Measurements from ENCODE around the gene PTCD2. TPM values are rescaled to one million over a fixed set of nuclear protein-coding genes. Genes with fewer than 3 reads are reported as not detected.
"Not testable (repeated sequence)": the region's sequence is repeated elsewhere in the genome, so short reads cannot be mapped to it uniquely, and the experiment has no call there.

Gene PTCD2
- total and polyA plus RNA-seq, 9 of the 15 experiments (the other 6 are each of a cell fraction or from before 2014, with no cell fraction given): 11.9 to 28.5 (median 18.6) TPM

DNA sequence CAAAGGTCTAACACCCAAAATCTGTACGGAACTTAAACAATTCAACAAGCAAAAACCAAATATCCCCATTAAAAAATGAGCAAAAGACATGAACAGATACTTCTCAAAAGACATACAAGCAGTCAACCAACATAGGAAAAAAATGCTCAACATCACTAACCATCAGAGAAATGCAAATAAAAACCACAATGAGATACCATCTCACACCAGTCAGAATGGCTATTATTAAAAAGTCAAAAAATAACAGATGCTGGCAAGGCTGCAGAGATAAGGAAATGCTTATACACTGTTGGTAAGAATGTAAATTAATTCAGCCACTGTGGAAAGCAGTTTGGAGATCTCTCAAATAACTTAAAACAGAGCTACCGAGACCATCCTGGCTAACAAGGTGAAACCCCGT is 22.0 kb upstream of the PTCD2 start (continued):
- TF ChIP-seq FOXM1 (IDR thresholded peaks at IDR 0.05; ENCODE audit: low read depth): peak; percentile 91
- TF ChIP-seq FOXM1 (CRISPR knock-in tag; IDR thresholded peaks at IDR 0.05; ENCODE audit: low read depth): not testable (repeated sequence)

DNA sequence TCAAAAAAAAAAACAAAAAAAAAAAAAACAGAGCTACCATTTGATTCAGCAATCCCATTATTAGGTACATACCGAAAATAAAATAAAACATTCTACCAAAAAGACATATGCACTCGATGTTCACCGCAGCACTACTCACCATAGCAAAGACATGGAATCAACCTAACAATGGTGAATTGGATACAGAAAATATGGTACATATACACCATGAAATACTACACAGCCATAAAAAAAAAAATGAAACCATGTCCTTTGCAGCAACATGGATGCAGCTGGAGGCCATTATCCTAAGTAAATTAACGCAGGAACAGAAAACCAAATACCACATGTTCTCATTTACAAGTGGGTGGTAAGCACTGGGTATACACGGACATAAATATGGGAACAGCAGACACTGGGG is 21.5 kb upstream of the PTCD2 start:
- Histone ChIP-seq H3K79me2 (ENCODE audit: control insufficient read depth, insufficient read depth, low read length) (peaks cover 62% of the 10 kb centered on the region), H2AFZ (ENCODE audit: low read depth, low read length) (no peak overlapping the region), H3K9me3 (replicated peaks; ENCODE audit: control insufficient read depth, insufficient read depth, low read depth, low read length) (no peaks in the 10 kb centered on the region), H3K9ac (ENCODE audit: insufficient read depth in 1 of 2, low read depth in 2 of 2, low read length in 2 of 2) (no peak overlapping the region), H3K36me3 (ENCODE audit: control insufficient read depth, insufficient read depth, low read length) (peaks cover 80% of the 10 kb centered on the region), H4K20me1 (replicated peaks; ENCODE audit: control insufficient read depth, insufficient read depth, low read length) (no peaks in the 10 kb centered on the region), H3K27me3 (ENCODE audit: control insufficient read depth in 2 of 2, insufficient read depth in 2 of 2, low read length in 2 of 2) (no peaks in the 10 kb centered on the region), H3K9me1 (ENCODE audit: control insufficient read depth, insufficient read depth, low read length) (no peaks in the 10 kb centered on the region), H3K27ac (ENCODE audit: extremely low read depth, low read depth, low read length) (no peak overlapping the region), H3K4me3 (no peak overlapping the region), H3K4me1 (replicated peaks in 1 of 2; ENCODE audit: control insufficient read depth in 2 of 2, insufficient read depth in 2 of 2, low read length in 2 of 2) (peaks cover 3 to 11% of the 10 kb centered on the region in 2 experiments; a peak in 3 of 5 replicates), H3K4me2 (ENCODE audit: insufficient read depth, low read length) (no peak overlapping the region)
- ChIA-PET CTCF (ENCODE audit: low intra/inter-chr PET ratio) (no interaction called here), POLR2A (interaction anchor here (0.6 to 1.5 kb wide), 3 partner anchors 9 to 191 kb away, joined by 3 to 6 read pairs (median 3); no protein-coding TSS in a partner anchor)
- FAIRE-seq (no peak), DNase-seq (ENCODE audit: extremely low read depth in 1 of 4, low spot score in 3 of 4) (no peak), ATAC-seq (no peak)
- no TSS peak for BruUV-seq (replicated peaks)
- intact Hi-C loops (cut with micrococcal nuclease): no loop called here
- 96% methylated on average over 5 of the region's 5 CpGs for WGBS (ENCODE audit: insufficient coverage, low coverage, missing lambda C conversion rate)
- in situ Hi-C loops (cut with MboI): no loop called here
- no peak for TF ChIP-seq PHB2 (IDR thresholded peaks at IDR 0.05; ENCODE audit: low read depth)
